ENCODE data around the gene RNF39.
A peak's percentile ranks its signal among the peaks of the same experiment; 100 is the strongest.

Gene RNF39

DNA sequence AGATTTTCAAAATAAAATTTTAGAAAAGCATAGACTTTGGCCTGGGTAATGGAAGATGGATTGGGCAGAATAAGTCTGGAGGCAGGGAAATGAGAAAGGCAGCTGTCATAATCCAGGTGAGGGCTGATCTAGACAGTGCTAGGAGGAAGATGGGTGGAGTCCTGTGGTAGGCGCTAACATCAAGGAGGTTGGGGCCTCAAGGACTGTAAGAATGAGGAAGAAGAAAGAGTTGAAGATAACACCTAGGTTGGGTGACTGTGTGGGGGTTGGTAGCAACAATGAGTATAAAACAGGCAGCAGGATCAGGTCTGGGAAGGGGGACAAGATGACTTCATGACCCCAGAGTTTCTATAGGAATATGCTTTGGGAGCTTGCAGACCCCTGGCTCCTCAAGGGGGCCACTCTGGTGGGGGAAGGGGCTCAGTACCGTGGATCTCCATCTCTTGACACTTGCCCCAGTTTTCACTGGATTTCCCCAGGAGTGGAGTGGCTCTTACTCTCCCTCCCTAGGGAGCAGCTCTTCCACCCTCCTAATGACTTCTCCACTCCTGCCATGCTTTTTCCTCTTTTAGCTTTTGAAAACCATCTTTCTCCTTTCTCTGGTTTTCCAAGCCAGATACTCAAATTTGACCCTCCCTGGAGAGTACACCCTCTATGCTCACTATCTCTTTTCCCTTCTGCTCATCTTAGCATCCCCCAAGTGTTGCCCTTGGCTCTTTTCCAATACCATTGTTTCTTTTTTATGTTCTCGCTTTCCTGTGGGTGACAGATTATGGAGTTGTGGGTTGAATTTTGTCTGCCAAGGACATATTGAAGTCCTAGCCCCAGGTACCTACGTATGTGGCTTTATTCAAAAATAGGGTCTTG lies 22.6 kb upstream of the RNF39 start:
- DNase-seq (ENCODE audit: low read depth) = no peak

DNA sequence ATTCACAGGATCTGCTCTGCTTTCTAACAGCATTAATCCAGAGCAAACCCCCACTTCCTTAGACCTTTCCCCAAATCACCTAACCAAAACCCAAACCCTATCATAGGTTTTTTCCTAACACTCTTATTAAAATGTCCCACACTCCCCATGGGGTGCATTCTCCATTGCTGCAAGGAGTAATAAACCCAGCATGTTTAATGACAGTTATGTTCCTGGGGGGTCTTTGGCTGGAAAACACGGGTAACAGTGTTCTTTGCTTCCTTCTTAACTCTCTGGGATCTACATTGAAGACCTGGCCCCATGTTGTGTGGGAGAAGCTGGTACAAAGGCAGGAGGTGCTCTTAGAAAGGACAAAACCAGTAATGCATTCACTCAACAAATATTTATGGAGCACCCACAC lies 21.3 kb upstream of the RNF39 start:
- no peak for DNase-seq (ENCODE audit: low read depth)

DNA sequence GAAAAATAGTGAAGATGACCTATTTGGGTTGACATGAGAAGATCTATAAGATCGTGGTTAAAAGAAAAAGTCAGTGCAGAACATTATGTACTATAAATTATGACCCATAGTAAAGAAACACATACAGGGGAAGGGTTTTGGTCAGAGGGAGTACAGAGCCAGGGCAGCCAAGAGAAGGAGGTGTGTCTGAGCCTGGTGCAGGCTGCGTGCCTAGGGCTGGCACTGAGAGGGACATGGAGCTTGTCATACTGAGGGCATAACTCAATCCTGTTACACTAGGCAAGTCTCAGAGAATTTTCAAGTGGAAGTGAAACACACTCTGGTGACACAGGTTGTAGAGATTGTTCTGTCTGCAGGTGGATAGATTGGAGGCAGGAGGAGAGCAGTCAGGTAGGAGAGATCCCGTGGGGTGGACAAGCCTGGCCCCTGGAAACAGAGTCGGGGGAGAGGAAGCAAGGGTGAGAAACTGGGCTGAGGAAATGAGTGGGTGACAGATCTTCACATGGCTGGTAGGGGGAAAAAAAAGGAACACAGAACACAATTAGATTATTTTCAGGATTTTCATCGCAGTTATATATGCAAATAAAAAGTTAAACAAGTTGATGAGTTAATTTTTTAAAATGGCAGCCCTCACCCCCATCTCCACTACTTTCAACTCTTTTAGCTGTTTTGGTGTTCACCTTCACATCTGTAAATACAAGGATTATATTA lies 18.5 kb upstream of the RNF39 start:
- no peak for DNase-seq (ENCODE audit: low read depth)

DNA sequence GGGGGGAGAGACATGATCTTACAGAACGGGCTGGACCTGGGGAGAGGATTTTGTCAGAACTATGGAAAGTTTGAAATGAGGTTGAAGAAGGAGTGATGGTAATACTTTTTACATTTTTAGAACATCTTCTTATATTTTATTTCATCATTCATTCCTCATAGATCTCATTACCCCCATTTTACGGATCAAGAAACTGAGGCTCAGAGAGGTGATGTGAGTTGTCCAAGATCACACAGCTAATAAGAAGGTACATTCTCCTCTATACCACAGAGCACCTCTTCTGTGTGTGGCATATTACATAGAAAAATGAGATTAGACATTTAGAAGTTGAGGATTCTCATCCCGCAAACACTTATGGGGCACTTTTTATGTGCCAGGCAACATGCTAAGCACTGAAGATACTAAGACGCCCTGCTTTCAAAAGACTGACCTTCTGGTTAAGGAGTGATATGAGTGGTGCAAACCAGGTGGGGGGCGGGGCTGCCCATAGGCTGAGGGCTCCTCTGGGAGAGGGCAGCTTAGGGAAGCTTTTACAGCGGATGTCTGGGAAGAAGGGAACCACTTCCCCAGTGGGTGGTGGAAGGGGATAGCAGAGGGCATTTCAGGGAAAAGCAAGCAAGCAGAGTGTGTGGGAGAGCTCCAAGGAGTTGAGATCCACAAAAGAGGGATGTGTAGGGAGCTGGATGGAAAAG lies 17.4 kb upstream of the RNF39 start:
- no peak for DNase-seq (ENCODE audit: low read depth)

DNA sequence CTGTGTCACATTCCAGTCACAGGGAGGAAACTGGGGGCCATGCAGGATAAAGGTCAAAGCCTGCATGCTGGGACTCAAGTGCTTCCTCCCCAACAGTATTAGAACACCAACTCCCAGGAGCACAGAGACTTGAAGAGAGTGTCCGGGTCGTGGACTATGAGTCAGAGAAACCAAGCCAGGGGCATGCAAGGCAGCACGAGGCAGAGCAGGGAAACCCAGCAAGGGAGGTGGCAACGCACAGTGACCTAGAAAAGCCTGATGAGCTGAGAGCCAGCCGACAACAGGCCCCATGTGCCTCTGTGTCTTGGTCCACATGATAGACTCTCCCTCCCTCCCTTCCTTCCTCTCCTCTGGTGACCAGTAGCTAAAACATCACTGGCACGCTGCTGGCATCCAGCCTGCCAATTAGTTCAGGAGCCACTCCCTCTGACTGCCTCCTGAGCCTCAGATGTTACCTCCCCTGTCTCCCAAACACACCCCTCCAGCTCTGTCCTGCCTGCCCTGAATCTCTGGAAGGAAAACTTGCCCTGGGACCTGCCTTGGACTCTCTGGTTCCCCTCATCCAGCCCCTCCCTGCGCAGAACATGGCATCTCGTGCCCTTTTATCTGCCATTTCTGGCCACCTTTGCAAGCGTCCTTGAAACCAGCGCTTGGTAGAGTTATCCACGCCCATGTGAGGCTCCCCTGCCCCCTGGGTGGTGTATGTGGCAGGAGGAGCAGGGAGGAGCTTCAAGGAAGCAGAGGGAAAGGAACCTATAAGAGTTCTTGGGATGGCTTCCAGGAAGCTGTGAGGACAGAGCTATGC lies 16.2 kb upstream of the RNF39 start:
- no peak for DNase-seq (ENCODE audit: low read depth)

DNA sequence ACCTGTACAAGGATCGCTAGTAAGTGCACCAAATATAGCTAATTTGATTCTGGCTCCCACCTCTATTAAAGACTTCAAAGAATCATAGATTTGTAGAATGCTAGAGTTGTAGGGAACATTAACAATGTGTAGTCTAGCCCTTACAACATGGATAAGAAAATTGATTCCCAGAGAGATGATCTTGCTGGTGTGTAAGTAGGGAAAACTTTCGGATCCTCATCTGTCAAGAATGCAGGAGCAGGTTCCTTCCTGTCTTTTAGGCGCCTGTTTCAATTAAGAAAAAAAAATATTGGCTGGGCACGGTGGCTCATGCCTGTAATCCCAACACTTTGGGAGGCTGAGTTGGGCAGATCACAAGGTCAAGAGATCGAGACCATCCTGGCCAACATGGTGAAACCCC lies 12.3 kb upstream of the RNF39 start:
- DNase-seq (ENCODE audit: low read depth) = no peak

DNA sequence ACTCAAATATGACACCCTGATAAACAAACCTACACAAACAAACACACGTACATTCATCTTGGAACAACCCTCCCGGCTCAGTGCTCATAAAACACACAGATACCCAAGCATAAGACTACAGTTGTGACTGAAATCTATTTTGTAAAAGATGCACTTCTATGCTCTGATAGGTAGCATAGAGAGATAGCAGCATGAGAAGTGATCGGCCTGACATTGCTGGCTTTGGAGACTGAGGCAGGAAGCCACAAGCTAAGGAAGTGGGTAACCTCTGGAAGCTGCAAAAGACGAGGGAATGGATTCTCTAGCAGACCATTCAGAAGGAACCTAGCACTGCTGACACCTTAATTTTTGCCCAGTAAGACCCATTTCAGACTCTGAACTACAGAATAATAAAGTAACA lies 1.6 kb upstream of the RNF39 start:
- DNase-seq (ENCODE audit: low read depth) = no peak

DNA sequence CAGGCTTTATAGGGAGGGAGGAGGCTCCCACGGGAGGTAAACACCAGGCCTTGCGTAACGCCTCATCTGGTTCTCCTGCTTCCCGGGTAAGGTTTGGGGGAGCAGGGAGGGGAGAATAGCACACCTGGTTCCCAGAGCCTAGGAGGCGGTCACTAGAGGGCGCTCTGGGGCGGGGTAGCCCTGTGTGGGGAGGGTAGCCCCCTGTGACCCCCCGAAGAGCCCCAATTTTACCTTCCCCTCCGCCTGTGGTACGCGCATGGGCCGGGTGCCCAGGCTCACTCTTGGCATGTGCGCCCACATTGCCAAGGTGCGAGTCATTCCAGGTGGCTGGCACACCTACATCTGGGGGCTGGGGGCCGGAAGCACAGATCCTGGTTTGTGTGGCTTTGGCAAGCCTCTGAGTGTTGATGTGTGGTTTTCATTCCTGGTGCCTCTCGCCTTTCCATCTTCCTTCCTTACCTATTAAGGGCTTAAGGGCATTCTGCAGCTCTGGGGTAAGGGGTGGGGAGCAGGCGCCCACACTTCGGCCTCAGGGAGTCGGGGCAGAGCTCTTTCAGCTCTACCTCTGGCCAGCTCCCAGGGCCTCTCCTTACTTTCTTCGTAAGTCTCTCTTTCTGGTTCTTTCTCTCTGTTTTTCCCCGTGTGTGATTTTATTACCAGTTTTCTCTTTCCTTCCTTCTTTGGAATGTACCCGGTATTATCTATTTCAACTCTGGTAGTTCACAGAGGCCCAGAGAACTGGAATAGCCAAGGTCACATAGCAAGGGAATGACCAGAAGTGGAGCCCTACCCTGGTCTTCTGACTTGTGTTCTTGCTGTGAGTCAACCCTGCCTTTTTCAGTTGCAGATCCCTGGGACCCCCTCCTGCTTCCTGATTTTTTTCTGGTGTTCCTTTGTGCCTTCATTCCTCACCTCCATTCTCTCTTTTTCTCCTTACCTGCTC lies 492 bp upstream of the RNF39 start:
- DNase-seq (ENCODE audit: low read depth) = no peak

DNA sequence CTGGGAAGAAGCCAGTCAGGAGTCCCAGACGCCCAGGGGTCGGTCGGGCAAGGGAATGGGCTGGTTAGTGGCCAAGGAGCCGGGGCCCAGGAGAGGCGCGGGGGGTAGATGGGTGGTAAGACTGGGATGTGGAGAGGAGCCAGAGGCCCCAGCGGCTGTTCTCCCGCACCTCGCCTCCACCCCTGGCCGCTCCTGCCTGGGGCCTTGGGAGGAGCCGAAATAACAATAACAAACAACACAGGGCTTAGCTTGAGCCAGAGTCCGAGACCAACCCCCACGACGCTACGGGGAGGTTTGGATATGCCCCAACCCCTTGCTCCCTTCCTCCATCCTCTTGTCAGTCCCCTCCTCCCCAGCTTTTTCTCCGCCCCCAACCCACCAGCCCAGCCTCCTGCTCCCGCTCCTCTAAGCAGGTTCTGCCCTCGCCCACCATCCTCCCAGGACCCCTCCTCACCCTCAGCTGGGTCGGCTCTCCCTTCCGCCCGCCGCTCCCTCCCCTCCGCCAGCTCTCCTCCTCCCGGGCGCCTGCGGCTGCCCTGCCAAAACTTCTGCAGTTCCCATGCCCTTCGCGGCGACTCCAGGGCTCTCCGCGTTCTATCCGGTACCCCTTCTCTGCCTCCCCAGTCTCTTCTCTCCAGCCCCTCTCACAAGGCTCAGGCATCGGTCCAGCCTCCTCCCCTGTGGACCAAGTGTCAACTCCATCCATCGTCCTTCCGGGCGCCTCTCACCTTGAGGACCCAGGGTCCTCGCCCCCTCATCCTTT lies 1.1 kb downstream of the RNF39 start:
- no peak for DNase-seq (ENCODE audit: low read depth)

DNA sequence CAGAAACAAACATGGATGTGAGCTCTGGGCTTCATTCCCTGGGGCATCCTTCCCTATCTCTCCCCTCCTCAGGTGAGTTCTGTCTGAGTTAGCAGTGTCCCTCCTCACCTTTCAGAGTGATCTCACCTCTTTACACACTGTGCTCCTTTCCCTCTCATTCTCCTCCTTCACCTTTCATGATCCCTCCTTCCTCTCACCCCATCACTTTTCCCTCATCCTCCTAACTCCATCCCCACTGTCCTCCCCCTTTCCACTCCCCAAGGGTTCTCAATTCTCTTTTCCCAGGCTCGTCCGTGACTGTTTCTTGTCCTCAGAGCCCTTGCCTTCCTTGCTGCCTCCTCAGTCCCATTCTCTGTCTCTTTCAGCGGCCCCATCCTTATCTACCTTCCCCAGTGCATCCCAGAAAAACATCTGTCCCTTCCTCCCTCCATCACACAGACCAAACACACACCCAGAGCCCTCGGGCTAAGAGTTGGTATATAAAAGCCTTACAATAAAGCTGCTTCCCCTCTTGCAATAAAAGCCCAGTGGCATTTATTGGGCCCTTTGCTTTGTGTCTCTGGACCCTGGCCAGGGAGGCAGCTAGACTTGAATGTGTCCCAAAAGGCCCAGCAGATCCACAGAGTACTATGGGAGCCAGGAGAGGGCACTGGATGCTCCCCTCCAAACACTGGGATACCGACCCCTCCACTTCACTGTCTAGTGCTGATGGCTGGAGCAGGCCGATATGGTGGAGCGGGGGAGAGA lies 1.9 kb downstream of the RNF39 start:
- no peak for DNase-seq (ENCODE audit: low read depth)

DNA sequence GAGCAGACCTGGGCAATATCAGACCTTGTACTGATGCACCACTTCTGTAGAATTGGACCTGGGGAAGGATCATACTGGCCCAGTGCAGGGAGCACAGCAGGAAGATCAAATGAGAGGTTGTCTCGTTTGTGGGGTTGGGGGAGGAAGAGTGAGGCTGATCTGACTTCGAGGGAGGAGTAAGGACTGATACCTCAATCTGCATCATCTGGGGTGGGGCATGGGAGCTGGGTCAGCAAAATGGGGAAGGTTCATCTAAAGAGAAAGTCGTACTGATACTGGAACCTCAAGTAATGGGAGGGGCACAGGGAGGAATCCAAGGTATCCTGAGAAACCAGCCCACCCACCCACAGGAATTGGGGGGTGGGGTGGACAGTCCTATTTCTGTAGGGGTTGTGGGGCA lies 3.7 kb downstream of the RNF39 start:
- no peak for DNase-seq (ENCODE audit: low read depth)

DNA sequence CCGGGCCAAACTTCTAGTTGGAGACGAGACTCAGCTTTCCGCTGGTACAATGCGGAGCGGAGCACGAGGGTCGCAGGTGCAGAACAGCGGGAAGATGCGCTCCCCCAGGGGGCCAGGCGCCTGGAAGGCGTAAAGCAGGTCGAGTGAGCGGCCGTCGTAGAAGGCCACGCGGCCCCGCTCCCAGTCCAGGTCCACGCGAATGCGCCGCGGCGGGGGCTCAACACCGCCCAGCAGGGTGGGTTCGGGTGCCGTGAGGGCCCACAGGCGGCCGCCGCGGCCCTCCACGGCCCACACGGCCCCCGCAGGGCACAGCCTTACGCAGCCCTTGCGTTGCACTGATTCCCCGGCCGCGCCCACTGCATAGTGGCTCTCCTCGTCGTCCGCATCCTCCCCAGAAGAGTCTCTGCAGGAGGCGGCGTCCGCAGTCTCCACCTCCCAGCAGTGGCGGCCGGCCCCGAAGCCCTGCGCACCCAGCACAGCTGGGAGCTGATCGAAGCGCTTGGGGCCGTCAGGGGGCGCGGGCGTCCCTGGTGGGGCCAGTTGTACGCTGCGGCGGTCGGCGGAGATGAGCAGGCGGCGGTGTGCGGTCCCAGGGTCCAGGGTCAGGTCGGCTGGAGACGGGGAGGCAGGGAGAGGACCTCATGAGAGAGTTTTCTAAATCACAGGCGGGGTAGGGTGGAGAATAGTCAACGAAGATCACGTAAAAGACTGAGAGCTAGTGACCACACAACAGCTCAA lies 4.3 kb downstream of the RNF39 start:
- no peak for DNase-seq (ENCODE audit: low read depth)

DNA sequence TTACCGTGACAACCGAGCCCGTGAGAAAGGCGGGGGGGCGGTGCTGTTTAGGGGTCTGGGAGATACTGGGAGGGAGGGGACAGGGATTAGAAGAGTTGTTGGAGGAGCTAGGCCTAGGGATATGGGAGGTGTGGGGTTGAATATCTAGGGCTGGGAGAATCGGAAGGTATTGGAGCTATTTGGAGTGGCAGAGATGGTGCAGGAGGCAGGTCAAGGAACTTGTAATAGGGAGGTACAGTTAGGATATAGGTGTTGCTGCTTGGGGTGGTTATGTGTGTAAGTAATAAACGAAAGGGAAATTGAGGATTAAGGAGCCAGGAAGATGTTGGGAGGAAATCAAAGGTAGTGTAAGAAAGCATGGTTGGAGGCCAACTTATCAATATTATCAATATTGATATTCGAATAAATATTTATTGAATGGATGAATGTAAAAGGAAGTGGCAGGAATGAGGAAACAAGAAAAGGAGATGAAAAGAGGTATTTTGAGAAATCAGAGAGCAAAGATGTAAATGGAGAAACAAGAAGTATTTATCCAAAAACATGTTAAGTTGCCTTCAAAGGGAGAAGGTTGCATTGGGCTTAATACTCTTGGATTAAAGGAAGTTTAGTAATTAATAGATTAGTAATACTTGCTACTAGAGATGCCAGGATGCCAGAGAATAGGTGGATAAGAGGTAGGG lies 8.0 kb downstream of the RNF39 start:
- no peak for DNase-seq (ENCODE audit: low read depth)

DNA sequence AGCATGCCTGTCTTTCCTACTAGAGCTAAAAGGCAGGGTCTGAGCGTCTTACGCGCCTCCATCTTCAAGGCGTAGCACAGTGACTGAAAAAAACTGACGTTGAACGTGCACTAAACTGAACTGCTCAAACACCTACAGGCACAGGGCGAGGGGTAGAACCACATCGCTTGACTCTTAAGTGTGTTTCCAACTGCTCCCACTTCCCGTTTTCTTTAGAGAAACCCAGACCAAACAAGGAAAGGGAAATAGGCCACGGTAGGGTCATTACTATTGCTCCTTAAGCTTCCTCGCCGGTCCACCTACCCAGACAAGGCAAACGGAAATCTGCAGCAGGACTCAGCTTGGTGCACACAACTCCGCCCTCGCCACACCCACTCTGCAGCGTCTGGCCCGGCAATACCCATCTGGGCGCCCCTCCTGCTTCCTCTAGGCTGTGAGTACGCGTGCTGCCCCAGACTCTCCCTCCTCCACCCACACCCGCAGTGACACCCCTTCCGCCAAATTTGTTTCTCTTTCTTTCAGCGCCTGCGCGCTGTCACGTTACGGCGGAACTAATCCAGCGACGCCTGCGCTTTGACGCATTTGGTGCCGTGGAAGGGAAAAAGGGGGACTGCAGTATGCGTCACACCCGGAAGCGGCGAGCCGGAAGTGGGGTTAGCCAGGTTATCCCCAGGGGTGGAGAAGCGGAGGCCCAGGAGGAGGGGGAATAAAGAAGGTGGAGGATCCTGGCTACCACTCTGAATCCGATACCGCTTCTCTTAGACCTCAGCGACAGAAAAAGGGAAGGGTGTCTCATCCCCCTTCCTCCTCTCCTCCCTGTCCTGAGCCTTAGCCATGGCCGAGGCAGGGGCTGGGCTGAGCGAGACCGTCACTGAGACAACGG lies 8.8 kb downstream of the RNF39 start, which contains the start of gene PPP1R11:
TSS of gene PPP1R11 (plus strand) at position 622 of the 883 bp plus-strand sequence. CDS start at position 835, 213 bp downstream.
- DNase-seq (ENCODE audit: low read depth) = peak; percentile 98

DNA sequence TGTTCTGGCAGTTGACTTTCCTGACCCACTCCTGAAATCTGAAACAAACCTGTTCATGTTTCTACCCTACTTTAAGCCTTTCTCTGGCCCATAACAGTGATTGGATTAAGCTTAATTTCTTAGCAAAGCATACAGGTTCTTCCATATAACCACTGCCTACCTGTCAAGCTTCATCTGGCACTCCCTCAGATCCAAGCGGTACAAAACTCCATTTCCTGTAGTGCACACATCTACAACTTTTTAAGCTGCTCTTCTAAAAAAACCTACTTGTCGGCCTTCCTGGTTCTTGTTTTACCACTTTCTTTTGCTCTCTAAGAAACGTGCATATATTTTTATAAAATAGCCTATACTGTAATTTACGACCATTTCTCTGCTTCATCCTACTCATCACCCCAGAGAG lies 9.5 kb downstream of the RNF39 start:
- DNase-seq (ENCODE audit: low read depth) = no peak

DNA sequence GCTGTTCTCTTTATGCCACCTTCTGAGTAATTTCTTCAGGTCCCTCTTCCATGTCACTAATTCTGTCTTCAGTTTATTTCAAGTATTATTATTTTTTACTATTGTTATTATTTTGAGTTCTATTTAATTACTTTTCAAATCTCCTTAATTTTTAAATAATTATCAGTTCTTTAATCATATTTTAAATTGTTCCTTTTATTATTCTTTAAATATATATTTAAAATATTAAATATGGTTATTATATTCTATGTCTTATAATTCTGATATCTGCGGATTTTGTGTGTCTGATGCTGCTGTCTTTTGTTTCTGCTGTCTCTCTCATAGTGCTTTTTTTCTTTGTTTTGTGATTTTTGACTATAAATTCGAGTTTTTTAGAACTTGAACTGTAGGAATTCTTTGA lies 12.3 kb downstream of the RNF39 start:
- DNase-seq (ENCODE audit: low read depth) = no peak
